ACC112 (cell line): ENCODE results near the gene IPO13.

Source experiments
- H2AFZ ChIP-seq: fragments of 200-600 bp; sonication (generic); one replicate; pipeline ENCODE4 v1.6.0; 2017; ENCODE audit warnings: antibody characterized with exemption, low read length; ENCODE audit not compliant: unreplicated experiment
- H3K27ac ChIP-seq: fragments of 200-600 bp; sonication (generic); 2 replicates; pipeline ENCODE4 v1.5.1; 2014; ENCODE audit warnings: low read depth, mild to moderate bottlenecking, antibody characterized with exemption, low read length, moderate library complexity
- H3K27me3 ChIP-seq: fragments of 200-600 bp; sonication (generic); 2 replicates; pipeline ENCODE4 v1.6.1; 2014; ENCODE audit warnings: mild to moderate bottlenecking, antibody characterized with exemption, low read length, moderate library complexity, mixed read lengths; ENCODE audit not compliant: insufficient read depth
- H3K36me3 ChIP-seq: fragments of 200-600 bp; sonication (generic); 2 replicates; pipeline ENCODE4 v1.6.1; 2016; ENCODE audit warnings: mild to moderate bottlenecking, antibody characterized with exemption, low read length, moderate library complexity, mixed read lengths; ENCODE audit not compliant: insufficient read depth
- H3K4me1 ChIP-seq: fragments of 200-600 bp; sonication (generic); one replicate; pipeline ENCODE4 v1.6.1; 2016; ENCODE audit warnings: low read length, mixed read lengths; ENCODE audit not compliant: insufficient read depth, unreplicated experiment, control insufficient read depth
- H3K4me3 ChIP-seq: fragments of 200-600 bp; sonication (generic); 2 replicates; pipeline ENCODE4 v1.5.1; 2014; ENCODE audit warnings: mild to moderate bottlenecking, low read depth, low read length
- H3K79me2 ChIP-seq: fragments of 200-600 bp; sonication (generic); one replicate; pipeline ENCODE4 v1.6.0; 2016; ENCODE audit warnings: low read length; ENCODE audit not compliant: control insufficient read depth, unreplicated experiment, insufficient read depth

Gene IPO13

GRCh38 chr1:43938383-43938782 is 8.4 kb upstream of the IPO13 start:
- no peaks in the 10 kb centered on the region for H3K36me3 ChIP-seq
- H3K79me2 ChIP-seq = no peaks in the 10 kb centered on the region
- H2AFZ ChIP-seq = no peak overlapping the region
- no peak overlapping the region for H3K27ac ChIP-seq
- H3K4me3 ChIP-seq = no peak overlapping the region
- H3K27me3 ChIP-seq = peaks cover 9% of the 10 kb centered on the region; the same call in 1 of the 2 replicates
- peaks cover 4% of the 10 kb centered on the region for H3K4me1 ChIP-seq

GRCh38 chr1:43938892-43939587 is 7.7 kb upstream of the IPO13 start:
- no peaks in the 10 kb centered on the region for H3K79me2 ChIP-seq
- H3K4me3 ChIP-seq = no peak overlapping the region
- H3K36me3 ChIP-seq = no peaks in the 10 kb centered on the region
- H3K27me3 ChIP-seq = peaks cover 9% of the 10 kb centered on the region; the same call in 1 of the 2 replicates
- H3K27ac ChIP-seq = no peak overlapping the region
- no peak overlapping the region for H2AFZ ChIP-seq
- H3K4me1 ChIP-seq = no peaks in the 10 kb centered on the region

- no peaks in the 10 kb centered on the region for H3K36me3 ChIP-seq
- H3K79me2 ChIP-seq = peaks cover 6% of the 10 kb centered on the region
- no peak overlapping the region for H2AFZ ChIP-seq
- no peak overlapping the region for H3K4me3 ChIP-seq
- no peak overlapping the region for H3K27ac ChIP-seq
- no peaks in the 10 kb centered on the region for H3K27me3 ChIP-seq
- H3K4me1 ChIP-seq = peaks cover 5% of the 10 kb centered on the region
Measured at GRCh38 chr1:43942411-43942810, 4.3 kb upstream of the IPO13 start.

GRCh38 chr1:43944860-43945259 is 1.9 kb upstream of the IPO13 start:
- H3K36me3 ChIP-seq = no peaks in the 10 kb centered on the region; the same call in 1 of the 2 replicates
- H2AFZ ChIP-seq = no peak overlapping the region
- H3K4me3 ChIP-seq = no peak overlapping the region
- no peaks in the 10 kb centered on the region for H3K27me3 ChIP-seq
- peaks cover 15% of the 10 kb centered on the region for H3K4me1 ChIP-seq
- peaks cover 20% of the 10 kb centered on the region for H3K79me2 ChIP-seq
- H3K27ac ChIP-seq = no peak overlapping the region

- H3K4me3 ChIP-seq = peak overlapping the region; percentile 82
- H3K36me3 ChIP-seq = no peaks in the 10 kb centered on the region; the same call in 1 of the 2 replicates
- no peak overlapping the region for H3K27ac ChIP-seq
- H3K79me2 ChIP-seq = peaks cover 20% of the 10 kb centered on the region
- H3K27me3 ChIP-seq = no peaks in the 10 kb centered on the region
- peak overlapping the region; percentile 61 for H2AFZ ChIP-seq
- peaks cover 15% of the 10 kb centered on the region for H3K4me1 ChIP-seq
Measured at GRCh38 chr1:43945674-43946235, 995 bp upstream of the IPO13 start.

GRCh38 chr1:43947061-43947873 is 517 bp downstream of the IPO13 start:
- Histone ChIP-seq H3K27me3 (no peaks in the 10 kb centered on the region), H3K36me3 (no peaks in the 10 kb centered on the region; the same call in 1 of the 2 replicates), H3K4me1 (peaks cover 23% of the 10 kb centered on the region), H3K79me2 (peaks cover 25% of the 10 kb centered on the region), H3K4me3 (peak overlapping the region; percentile 82), H3K27ac (peak overlapping the region; percentile 86), H2AFZ (peak overlapping the region; percentile 31)

GRCh38 chr1:43947874-43948437 is 1.2 kb downstream of the IPO13 start:
- peaks cover 27% of the 10 kb centered on the region for H3K79me2 ChIP-seq
- peaks cover 23% of the 10 kb centered on the region for H3K4me1 ChIP-seq
- H3K4me3 ChIP-seq = peak overlapping the region; percentile 82
- no peaks in the 10 kb centered on the region for H3K27me3 ChIP-seq
- H2AFZ ChIP-seq = no peak overlapping the region
- no peaks in the 10 kb centered on the region; the same call in 1 of the 2 replicates for H3K36me3 ChIP-seq
- H3K27ac ChIP-seq = no peak overlapping the region

GRCh38 chr1:43949678-43950077 is 2.9 kb downstream of the IPO13 start:
- H3K27me3 ChIP-seq = no peaks in the 10 kb centered on the region
- no peak overlapping the region for H3K4me3 ChIP-seq
- no peak overlapping the region for H2AFZ ChIP-seq
- H3K4me1 ChIP-seq = peaks cover 23% of the 10 kb centered on the region
- no peak overlapping the region for H3K27ac ChIP-seq
- H3K79me2 ChIP-seq = peaks cover 27% of the 10 kb centered on the region
- no peaks in the 10 kb centered on the region; the same call in 1 of the 2 replicates for H3K36me3 ChIP-seq

GRCh38 chr1:43951021-43951985 is 4.6 kb downstream of the IPO13 start:
- H3K4me1 ChIP-seq = peaks cover 18% of the 10 kb centered on the region
- H3K36me3 ChIP-seq = no peaks in the 10 kb centered on the region; the same call in 1 of the 2 replicates
- peaks cover 27% of the 10 kb centered on the region for H3K79me2 ChIP-seq
- H2AFZ ChIP-seq = no peak overlapping the region
- no peaks in the 10 kb centered on the region for H3K27me3 ChIP-seq
- H3K4me3 ChIP-seq = no peak overlapping the region
- H3K27ac ChIP-seq = no peak overlapping the region
